Ramos (cell line): ENCODE data around the gene MGME1.
"Not testable (repeated sequence)": the region's sequence is repeated elsewhere in the genome, so short reads cannot be mapped to it uniquely, and the experiment has no call there.

Experiments used
- in situ Hi-C: fragments of 300-500 bp; cut with MboI; formaldehyde crosslinking; loops from one replicate; pipeline ENCODE4 v1.14.3; 2022; ENCODE audit warnings: low sequenced_read_pairs; ENCODE audit not compliant: unreplicated experiment

The MGME1 gene

GRCh38 chr20:18011951-18012645, 43.3 kb downstream of the MGME1 start:
- in situ Hi-C loops: no loop called here

DNA sequence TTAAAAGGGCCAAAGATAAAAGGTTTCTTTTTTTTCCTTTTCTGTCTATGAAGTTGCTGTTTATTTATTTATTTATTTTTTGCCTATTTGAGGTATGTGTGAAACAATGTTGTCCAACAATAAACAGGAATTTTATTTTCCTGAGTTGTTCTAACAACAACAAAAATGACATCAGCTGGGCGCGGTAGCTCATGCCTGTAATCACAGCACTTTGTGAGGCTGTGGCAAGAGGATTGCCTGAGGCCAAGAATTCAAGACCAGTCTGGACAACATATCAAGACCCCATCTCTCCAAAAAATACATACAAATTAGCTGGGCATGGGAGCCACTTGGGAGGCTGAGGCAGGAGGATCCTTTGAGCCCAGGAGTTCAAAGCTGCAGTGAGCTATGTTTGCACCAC, 44.1 kb downstream of the MGME1 start:
- in situ Hi-C loops: no loop called here

GRCh38 chr20:18014411-18014810, 45.6 kb downstream of the MGME1 start:
- in situ Hi-C loops: no loop called here

DNA sequence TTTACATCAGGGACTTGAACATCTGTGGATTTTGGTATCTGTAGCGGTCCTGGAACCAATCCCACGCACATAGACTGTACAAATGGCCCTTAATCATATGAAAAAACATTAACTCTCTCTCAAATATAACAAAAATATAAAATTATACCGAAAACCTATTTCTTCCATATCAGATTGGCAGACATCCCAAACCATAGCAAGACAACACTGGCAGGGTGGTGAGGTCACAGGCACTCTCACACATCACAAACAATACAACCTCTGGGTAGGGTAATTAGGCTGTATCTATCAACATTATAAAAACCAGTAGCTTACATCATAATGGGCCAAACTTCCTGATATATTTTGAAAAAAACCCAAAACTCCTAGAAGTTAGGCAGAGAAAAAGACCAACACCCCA, 48.0 kb downstream of the MGME1 start:
- in situ Hi-C loops: no loop called here

DNA sequence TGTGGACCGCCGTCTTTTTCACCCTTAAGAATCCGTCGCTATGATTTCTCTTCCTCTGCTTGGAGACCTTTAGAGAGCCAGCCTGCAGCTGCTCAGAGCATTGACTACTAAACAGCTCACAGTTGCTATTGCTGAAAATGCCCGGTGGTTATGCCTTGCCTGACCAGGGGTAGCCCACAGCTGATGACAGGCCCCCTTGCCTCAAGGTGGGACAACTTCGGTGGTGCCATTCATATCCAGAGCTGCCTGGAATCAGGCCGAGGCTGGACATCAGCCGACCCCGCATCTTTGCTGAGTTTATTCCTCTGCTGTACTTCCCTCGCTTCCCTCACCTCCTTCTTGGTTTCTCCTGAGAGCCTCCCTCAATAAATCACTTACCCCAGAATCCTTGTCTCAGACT, 49.3 kb downstream of the MGME1 start:
- in situ Hi-C loops: no loop called here

DNA sequence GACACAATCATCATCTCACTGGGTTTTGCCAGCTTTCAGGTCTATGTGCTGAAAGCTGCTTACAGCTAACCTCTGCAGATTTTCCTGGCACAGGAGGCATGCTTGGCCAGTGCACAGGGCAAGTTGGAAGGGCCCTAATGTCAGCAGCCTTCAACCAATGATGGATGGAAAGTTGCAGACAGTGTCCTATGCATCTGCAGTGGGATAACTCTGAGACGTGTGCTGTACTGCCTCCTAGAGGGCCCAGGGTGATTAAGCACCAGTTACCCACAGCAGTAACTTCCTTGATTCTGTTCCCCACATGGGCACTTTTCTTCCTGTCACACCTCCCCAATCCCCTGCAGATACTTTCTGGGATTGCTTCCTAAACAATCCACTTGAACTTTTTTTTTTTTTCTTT, 50.2 kb downstream of the MGME1 start:
- in situ Hi-C loops: no loop called here

DNA sequence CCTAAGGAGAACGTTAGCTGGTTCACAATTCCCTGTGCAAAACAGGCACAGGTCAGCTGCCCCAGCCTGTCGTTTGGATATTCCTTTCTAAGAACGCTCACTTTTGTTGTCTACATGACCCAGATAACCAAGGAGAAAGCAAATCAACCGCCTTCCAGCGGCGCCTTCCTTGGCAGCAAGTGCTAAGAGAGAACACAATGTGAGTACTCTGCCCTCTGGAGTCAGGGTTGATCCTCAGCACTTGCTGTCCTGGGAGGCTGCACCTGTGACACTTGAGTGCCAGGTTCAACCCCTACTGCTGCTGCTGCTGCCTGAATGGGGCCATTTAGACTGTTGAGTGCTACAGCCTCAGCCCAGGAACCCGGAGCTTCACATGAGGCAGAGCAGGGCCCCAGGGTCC, 52.1 kb downstream of the MGME1 start:
- in situ Hi-C loops: no loop called here

DNA sequence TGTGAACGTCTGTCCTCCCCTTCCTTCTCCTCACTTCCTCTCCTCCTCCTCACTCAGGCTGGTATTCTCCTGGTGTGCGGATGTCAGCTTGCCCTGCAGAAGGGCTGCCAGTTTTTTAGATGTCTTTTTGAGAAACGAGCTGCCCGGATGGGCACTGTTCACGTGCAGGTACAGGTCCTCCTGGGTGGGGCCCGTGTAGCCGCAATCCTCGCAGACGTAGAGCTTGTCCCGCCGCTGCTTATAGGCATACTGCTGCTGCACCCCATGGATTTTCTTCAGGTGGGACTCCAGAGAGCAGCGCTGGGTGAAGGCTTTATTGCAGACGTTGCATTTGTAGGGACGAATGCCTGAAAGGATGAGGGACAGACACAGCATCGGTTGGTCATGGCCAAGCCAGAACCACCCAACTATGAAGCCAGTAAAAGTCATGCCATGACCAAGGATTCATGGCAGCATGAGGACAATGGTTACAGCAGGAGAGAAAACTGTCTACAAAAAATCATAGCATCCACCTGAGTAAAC, 55.8 kb downstream of the MGME1 start:
- in situ Hi-C loops: no loop called here

DNA sequence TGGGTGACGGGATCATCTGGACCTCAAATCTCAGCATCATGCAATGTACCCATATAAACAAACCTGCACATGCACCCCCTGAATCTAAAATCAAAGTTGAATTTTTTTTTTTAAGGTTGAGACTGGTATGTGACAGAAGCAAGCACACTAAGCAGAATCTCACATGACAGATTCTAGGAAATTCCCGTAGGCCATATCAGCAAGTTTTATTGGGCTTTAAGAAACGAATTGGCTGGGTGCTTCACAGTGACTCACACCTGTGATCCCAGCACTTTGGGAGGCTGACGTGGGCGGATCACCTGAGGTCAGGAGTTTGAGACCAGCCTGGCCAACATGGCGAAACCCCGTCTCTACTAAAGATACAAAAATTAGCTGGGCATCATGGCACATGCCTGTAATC, 58.2 kb downstream of the MGME1 start:
- in situ Hi-C loops: not testable (repeated sequence)

DNA sequence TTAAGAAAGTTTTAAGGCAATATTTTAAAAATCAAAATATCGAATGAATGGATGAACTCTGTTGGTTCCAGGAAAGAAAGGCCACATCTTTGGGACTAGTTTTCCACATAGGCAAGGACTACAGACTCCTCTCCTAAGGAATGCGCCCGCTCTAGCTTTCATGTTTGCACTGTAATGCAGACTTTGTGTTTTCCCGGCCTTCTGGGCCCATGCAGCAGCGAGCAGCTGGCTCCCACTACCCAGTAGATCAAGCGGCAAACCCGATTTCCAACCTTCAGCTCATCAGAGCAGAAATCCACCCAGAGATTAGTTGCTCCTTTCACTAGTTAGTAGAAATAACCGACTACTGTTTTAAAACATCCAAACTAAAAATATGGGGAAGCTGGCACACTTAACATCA, 61.2 kb downstream of the MGME1 start:
- in situ Hi-C loops: no loop called here

DNA sequence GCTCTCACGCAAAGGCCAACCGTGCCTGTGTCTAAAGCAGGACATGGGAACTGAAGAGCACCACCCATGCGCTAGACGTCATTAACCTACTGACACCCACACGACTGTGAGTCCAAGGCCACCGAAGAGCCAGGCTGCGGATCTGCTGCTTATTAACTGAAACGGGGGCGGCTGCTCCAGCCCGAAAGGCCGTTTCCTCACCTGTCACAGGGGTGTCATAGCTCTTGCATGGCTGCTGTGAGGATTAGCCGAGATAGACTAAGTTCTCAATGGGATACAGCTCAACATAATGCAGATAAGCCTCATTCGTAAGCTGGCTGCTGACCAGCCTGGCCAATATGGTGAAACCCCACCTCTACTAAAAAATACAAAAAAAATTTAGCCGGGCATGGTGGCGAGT, 62.2 kb downstream of the MGME1 start:
- in situ Hi-C loops: no loop called here

- in situ Hi-C loops: no loop called here
These were observed 63.2 kb downstream of the MGME1 start for GRCh38 chr20:18031888-18032509.

DNA sequence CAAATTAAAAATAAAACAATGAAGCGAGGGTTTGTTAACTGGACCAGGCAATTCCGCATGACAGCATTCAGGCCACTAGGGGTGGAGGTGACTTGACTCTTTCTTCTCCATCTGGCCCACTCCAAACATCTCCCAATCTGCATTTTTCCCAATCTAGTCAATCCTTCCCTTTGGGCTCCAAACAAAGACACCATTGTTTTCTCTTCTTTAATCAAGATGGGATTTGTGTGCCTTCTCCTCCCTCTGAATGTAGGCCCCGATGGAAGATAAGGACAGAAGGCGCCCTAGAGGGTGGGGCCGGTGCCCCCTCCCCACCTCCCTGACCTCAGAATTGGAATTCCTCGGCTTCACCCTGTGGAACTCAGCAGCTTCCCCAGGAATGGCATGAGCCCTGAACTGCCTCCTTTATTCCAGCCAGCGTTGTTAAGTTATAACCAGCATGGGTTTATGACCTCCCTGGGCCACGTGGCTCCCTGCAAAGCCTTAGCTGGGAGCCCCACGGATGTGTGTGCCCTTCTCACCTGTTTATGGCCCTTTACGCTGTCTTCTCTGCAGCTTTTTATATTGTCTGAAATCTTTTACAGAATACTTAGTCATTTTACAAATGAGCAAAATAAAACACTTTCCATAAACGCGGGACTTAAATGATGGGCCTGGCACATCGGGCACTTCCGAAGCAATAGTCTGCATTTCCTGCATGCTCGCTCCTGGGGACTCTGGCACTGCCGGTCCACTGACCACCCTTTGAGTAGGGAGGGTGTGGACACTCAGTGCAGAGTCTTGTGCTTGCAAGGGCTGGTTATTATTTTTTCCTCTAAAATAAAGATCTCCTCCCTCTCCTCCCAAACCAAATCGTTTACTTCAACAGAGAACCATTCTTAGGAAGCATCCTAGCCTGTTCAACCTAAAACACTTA, 64.4 kb downstream of the MGME1 start:
- in situ Hi-C loops: no loop called here

GRCh38 chr20:18034039-18034438, 65.2 kb downstream of the MGME1 start:
- in situ Hi-C loops: no loop called here

DNA sequence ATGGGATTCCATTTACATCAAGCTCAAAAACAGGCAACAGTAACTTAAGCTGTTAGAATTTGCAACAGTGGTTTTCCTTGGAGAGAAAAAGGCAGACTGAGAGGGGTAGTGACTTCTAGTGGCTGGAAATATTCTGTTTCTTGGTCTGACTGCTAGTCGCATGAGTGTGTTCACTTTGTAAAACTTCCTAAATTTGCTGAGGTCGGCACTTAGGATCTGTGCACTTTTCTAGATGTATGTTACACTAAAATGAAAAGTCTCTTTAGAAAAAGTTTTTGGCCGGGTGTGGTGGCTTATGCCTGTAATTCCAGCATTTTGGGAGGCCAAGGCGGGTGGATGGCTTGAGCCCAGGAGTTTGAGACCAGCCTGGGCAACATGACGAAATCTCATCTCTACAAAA, 70.2 kb downstream of the MGME1 start:
- in situ Hi-C loops: no loop called here
